ENCODE measurements around the gene RINL.

The RINL gene

GRCh38 chr19:38912600-38913514, 34.8 kb upstream of the RINL start:
- DNase-seq (ENCODE audit: low spot score) = no peak
- no peak for TF ChIP-seq CTCF (IDR thresholded peaks at IDR 0.05; ENCODE audit: borderline replicate concordance, control extremely low read depth, extremely low read depth, insufficient read depth, missing control alignments)
- in situ Hi-C loops (cut with MboI; ENCODE audit: low sequenced_read_pairs, unreplicated experiment) = no loop called here

GRCh38 chr19:38911388-38912001, 33.4 kb upstream of the RINL start:
- in situ Hi-C loops (cut with MboI; ENCODE audit: low sequenced_read_pairs, unreplicated experiment) = no loop called here
- TF ChIP-seq CTCF (IDR thresholded peaks at IDR 0.05; ENCODE audit: borderline replicate concordance, control extremely low read depth, extremely low read depth, insufficient read depth, missing control alignments) = no peak
- no peak for DNase-seq (ENCODE audit: low spot score)

DNA sequence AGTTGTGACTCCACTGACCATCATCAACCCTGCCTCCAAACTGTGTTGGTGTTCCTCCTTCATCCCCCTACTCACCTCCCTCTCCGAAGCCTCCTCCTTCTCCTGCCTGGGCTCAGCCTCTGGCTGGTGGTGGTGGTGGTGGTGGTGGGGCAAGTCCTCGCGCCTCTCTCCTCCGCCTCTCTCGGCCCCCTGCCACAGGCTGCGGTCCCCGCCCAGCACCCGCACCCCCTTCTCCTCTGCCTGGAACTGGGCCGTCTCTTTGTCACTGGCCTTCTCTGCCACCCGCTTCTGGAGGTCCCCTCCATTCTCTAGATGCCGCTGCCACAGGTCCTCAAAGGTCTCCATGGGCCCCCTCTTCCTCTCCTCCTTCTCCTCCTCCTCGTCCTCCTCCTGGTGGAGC, 32.4 kb upstream of the RINL start:
- in situ Hi-C loops (cut with MboI; ENCODE audit: low sequenced_read_pairs, unreplicated experiment) = no loop called here
- no peak for TF ChIP-seq CTCF (IDR thresholded peaks at IDR 0.05; ENCODE audit: borderline replicate concordance, control extremely low read depth, extremely low read depth, insufficient read depth, missing control alignments)
- no peak for DNase-seq (ENCODE audit: low spot score)

- DNase-seq (ENCODE audit: low spot score) = no peak
- in situ Hi-C loops (cut with MboI; ENCODE audit: low sequenced_read_pairs, unreplicated experiment) = no loop called here
- no peak for TF ChIP-seq CTCF (IDR thresholded peaks at IDR 0.05; ENCODE audit: borderline replicate concordance, control extremely low read depth, extremely low read depth, insufficient read depth, missing control alignments)
Observed at GRCh38 chr19:38908911-38909310, 30.8 kb upstream of the RINL start.

- TF ChIP-seq CTCF (IDR thresholded peaks at IDR 0.05; ENCODE audit: borderline replicate concordance, control extremely low read depth, extremely low read depth, insufficient read depth, missing control alignments) = no peak
- DNase-seq (ENCODE audit: low spot score) = no peak
- in situ Hi-C loops (cut with MboI; ENCODE audit: low sequenced_read_pairs, unreplicated experiment) = no loop called here
Observed at GRCh38 chr19:38907670-38908069, 29.6 kb upstream of the RINL start.

DNA sequence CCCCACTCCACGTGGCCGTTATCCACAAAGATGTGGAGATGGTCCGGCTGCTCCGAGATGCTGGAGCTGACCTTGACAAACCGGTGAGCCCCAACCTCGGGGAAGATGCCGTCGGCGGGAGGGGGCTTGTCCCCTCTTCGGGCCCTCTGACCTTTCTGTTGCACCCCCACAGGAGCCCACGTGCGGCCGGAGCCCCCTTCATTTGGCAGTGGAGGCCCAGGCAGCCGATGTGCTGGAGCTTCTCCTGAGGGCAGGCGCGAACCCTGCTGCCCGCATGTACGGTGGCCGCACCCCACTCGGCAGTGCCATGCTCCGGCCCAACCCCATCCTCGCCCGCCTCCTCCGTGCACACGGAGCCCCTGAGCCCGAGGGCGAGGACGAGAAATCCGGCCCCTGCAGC, 29.2 kb upstream of the RINL start:
- no peak for TF ChIP-seq CTCF (IDR thresholded peaks at IDR 0.05; ENCODE audit: borderline replicate concordance, control extremely low read depth, extremely low read depth, insufficient read depth, missing control alignments)
- in situ Hi-C loops (cut with MboI; ENCODE audit: low sequenced_read_pairs, unreplicated experiment) = no loop called here
- no peak for DNase-seq (ENCODE audit: low spot score)
